Astrocyte (in vitro differentiated cells and primary cell): ENCODE data around the gene LPAR3. TPM values are rescaled to one million over a fixed set of nuclear protein-coding genes. Genes with fewer than 3 reads are reported as not detected.
A peak's percentile ranks its signal among the peaks of the same experiment; 100 is the strongest.

Experiments used
- DNase-seq: peaks from one replicate; pipeline ENCODE4 v3.0.0-alpha.2; 2010; ENCODE audit warnings: low read depth
- FAIRE-seq: peaks from 2 replicates; lab custom pipeline; 2011; peaks lifted over from hg19 to GRCh38; lab: Jason Lieb, UNC
- H2AFZ ChIP-seq: 2 replicates; pipeline ENCODE4 v1.6.0; 2012; ENCODE audit warnings: low read depth, low read length, inconsistent platforms
- H3K27ac ChIP-seq: 2 replicates; pipeline ENCODE4 v1.5.1; 2011; ENCODE audit warnings: low read depth, low read length, inconsistent platforms
- H3K27me3 ChIP-seq: 2 replicates; pipeline ENCODE4 v1.6.0; 2011; ENCODE audit warnings: low read length, inconsistent platforms; ENCODE audit not compliant: insufficient read depth
- H3K36me3 ChIP-seq: 2 replicates; pipeline ENCODE4 v1.5.1; 2011; ENCODE audit warnings: low read length, inconsistent platforms; ENCODE audit not compliant: insufficient read depth
- H3K4me1 ChIP-seq: 2 replicates; pipeline ENCODE4 v1.5.1; 2011; ENCODE audit warnings: low read length, inconsistent platforms; ENCODE audit not compliant: insufficient read depth
- H3K4me2 ChIP-seq: 2 replicates; pipeline ENCODE4 v1.6.0; 2012; ENCODE audit warnings: low read length, inconsistent platforms
- H3K4me3 ChIP-seq: 2 replicates; pipeline ENCODE4 v1.5.1; 2011; ENCODE audit warnings: low read depth, mild to moderate bottlenecking, low read length, inconsistent platforms; ENCODE audit not compliant: insufficient read depth
- H3K79me2 ChIP-seq: 2 replicates; pipeline ENCODE4 v1.6.0; 2012; ENCODE audit warnings: mild to moderate bottlenecking, low read length, inconsistent platforms; ENCODE audit not compliant: insufficient read depth
- H3K9ac ChIP-seq: 2 replicates; pipeline ENCODE4 v1.6.0; 2012; ENCODE audit warnings: mild to moderate bottlenecking, low read length, inconsistent platforms
- H3K9me3 ChIP-seq: 2 replicates; pipeline ENCODE4 v1.5.1; 2012; ENCODE audit warnings: low read depth, mild to moderate bottlenecking, low read length, inconsistent platforms; ENCODE audit not compliant: insufficient read depth
- H4K20me1 ChIP-seq: 2 replicates; pipeline ENCODE4 v1.6.0; 2012; ENCODE audit warnings: low read length, inconsistent platforms; ENCODE audit not compliant: insufficient read depth
- H3K27ac Mint-ChIP-seq: one replicate; pipeline ENCODE4 v1.8.0; 2021; ENCODE audit warnings: mild to moderate bottlenecking, mixed read lengths; ENCODE audit not compliant: unreplicated experiment
- H3K27me3 Mint-ChIP-seq: one replicate; pipeline ENCODE4 v1.8.0; 2021; ENCODE audit warnings: low read depth, mixed read lengths; ENCODE audit not compliant: unreplicated experiment
- H3K36me3 Mint-ChIP-seq: one replicate; pipeline ENCODE4 v1.8.0; 2021; ENCODE audit warnings: low read depth, mixed read lengths; ENCODE audit not compliant: unreplicated experiment
- H3K4me1 Mint-ChIP-seq: one replicate; pipeline ENCODE4 v1.8.0; 2021; ENCODE audit warnings: low read depth, mixed read lengths; ENCODE audit not compliant: unreplicated experiment
- H3K4me3 Mint-ChIP-seq: one replicate; pipeline ENCODE4 v1.8.0; 2021; ENCODE audit warnings: mild to moderate bottlenecking, moderate library complexity, mixed read lengths; ENCODE audit not compliant: unreplicated experiment
- H3K9me3 Mint-ChIP-seq: one replicate; pipeline ENCODE4 v1.8.0; 2021; ENCODE audit warnings: mild to moderate bottlenecking, mixed read lengths; ENCODE audit not compliant: unreplicated experiment
- CTCF ChIP-seq: IDR thresholded peaks from 2 replicates; pipeline ENCODE4 v1.5.1; 2011; ENCODE audit warnings: low read depth, mild to moderate bottlenecking, inconsistent platforms, low read length, moderate library complexity; ENCODE audit not compliant: insufficient read depth
- EZH2 ChIP-seq: IDR thresholded peaks from 2 replicates; pipeline ENCODE4 v1.6.1; 2012; ENCODE audit warnings: mild to moderate bottlenecking, low read length, inconsistent platforms; ENCODE audit not compliant: insufficient read depth
- total RNA-seq: library from RNA; stranded (reverse); gene quantifications from 2 replicates; pipeline ENCODE4 v1.2.1, GENCODE V29; 2021

The LPAR3 gene
- total RNA-seq, 1 donor from 2014 or later, result 0.70 TPM

- Histone ChIP-seq H3K4me3 (no peak overlapping the region), H3K27me3 (peaks cover 14% of the 10 kb centered on the region), H3K4me1 (no peaks in the 10 kb centered on the region), H4K20me1 (no peaks in the 10 kb centered on the region), H3K9ac (no peak overlapping the region), H2AFZ (no peak overlapping the region), H3K79me2 (no peaks in the 10 kb centered on the region), H3K27ac (no peak overlapping the region), H3K9me3 (no peaks in the 10 kb centered on the region), H3K4me2 (no peak overlapping the region), H3K36me3 (no peaks in the 10 kb centered on the region)
- FAIRE-seq, result no peak
- Mint-ChIP-seq H3K4me3 (peak overlapping the region; percentile 27), H3K9me3 (no peaks in the 10 kb centered on the region), H3K36me3 (no peaks in the 10 kb centered on the region), H3K27me3 (peaks cover 10% of the 10 kb centered on the region), H3K27ac (no peak overlapping the region), H3K4me1 (no peaks in the 10 kb centered on the region)
- DNase-seq, result no peak
- TF ChIP-seq EZH2 (no peak), CTCF (no peak)
Measured at GRCh38 chr1:84928979-84929378, 36.0 kb upstream of the LPAR3 start.

- no peaks in the 10 kb centered on the region for H3K27me3 Mint-ChIP-seq
- TF ChIP-seq EZH2 (no peak), CTCF (no peak)
- no peak for DNase-seq
- Histone ChIP-seq H3K27me3 (peaks cover 2% of the 10 kb centered on the region), H3K36me3 (no peaks in the 10 kb centered on the region), H3K4me1 (no peaks in the 10 kb centered on the region), H3K4me3 (no peak overlapping the region), H3K27ac (no peak overlapping the region), H4K20me1 (no peaks in the 10 kb centered on the region), H3K79me2 (no peaks in the 10 kb centered on the region), H2AFZ (no peak overlapping the region), H3K9ac (no peak overlapping the region), H3K4me2 (no peak overlapping the region), H3K9me3 (peaks cover 2% of the 10 kb centered on the region)
- H3K36me3 Mint-ChIP-seq, result no peaks in the 10 kb centered on the region
- H3K27ac Mint-ChIP-seq, result no peak overlapping the region
- no peaks in the 10 kb centered on the region for H3K4me1 Mint-ChIP-seq
- H3K4me3 Mint-ChIP-seq, result no peak overlapping the region
- FAIRE-seq, result no peak
- no peaks in the 10 kb centered on the region for H3K9me3 Mint-ChIP-seq
Measured at GRCh38 chr1:84923317-84923716, 30.3 kb upstream of the LPAR3 start.

GRCh38 chr1:84920159-84920558 is 27.2 kb upstream of the LPAR3 start:
- FAIRE-seq (no peak), DNase-seq (no peak)
- H3K4me1 ChIP-seq, result no peaks in the 10 kb centered on the region
- H3K27me3 ChIP-seq, result no peaks in the 10 kb centered on the region
- H3K4me2 ChIP-seq, result no peak overlapping the region
- no peaks in the 10 kb centered on the region for H3K36me3 ChIP-seq
- Mint-ChIP-seq H3K36me3 (no peaks in the 10 kb centered on the region), H3K27me3 (no peaks in the 10 kb centered on the region), H3K4me1 (no peaks in the 10 kb centered on the region), H3K27ac (no peak overlapping the region), H3K9me3 (no peaks in the 10 kb centered on the region), H3K4me3 (no peak overlapping the region)
- peaks cover 2% of the 10 kb centered on the region for H3K9me3 ChIP-seq
- H3K4me3 ChIP-seq, result no peak overlapping the region
- no peak for TF ChIP-seq CTCF
- no peak for TF ChIP-seq EZH2
- no peak overlapping the region for H3K27ac ChIP-seq
- no peak overlapping the region for H3K9ac ChIP-seq
- H4K20me1 ChIP-seq, result no peaks in the 10 kb centered on the region
- H2AFZ ChIP-seq, result no peak overlapping the region
- no peaks in the 10 kb centered on the region for H3K79me2 ChIP-seq
